HepG2 (cell line): ENCODE measurements around the gene LMOD1. TPM values are rescaled to one million over a fixed set of nuclear protein-coding genes. Genes with fewer than 3 reads are reported as not detected.

Experiments
- ATAC-seq: fragments of 200-7000 bp; cut with Tn5 transposase; 3 replicates; pipeline ENCODE4 v1.9.1; 2020; ENCODE audit warnings: mild to moderate bottlenecking, moderate library complexity
- BruUV-seq: library from RNA; stranded (reverse); fragments of 400-500 nt; replicated peaks from 2 replicates; lab custom pipeline; 2021; lab: Mats Ljungman, UMichigan
- CTCF ChIA-PET: fragments of 300-600 bp; formaldehyde crosslinking; extraction: SDS; loops from one replicate; lab custom pipeline; 2021; ENCODE audit warnings: low total read pairs, inconsistent platforms, low intra/inter-chr PET ratio; lab: Yijun Ruan, JAX
- POLR2A ChIA-PET: fragments of 350-600 bp; sonication (Branson Sonifier 250); formaldehyde crosslinking; loops from one replicate; lab custom pipeline; 2020; ENCODE audit warnings: antibody characterized with exemption, inconsistent platforms; lab: Yijun Ruan, JAX
- DNase-seq: peaks from one replicate; pipeline ENCODE4 v3.0.0-alpha.2; 2015; ENCODE audit warnings: low spot score
- FAIRE-seq: peaks from 3 replicates; lab custom pipeline; 2011; peaks lifted over from hg19 to GRCh38; lab: Jason Lieb, UNC
- H2AFZ ChIP-seq: one replicate; pipeline ENCODE4 v1.6.1; 2011; ENCODE audit warnings: low read length, inconsistent platforms
- H3K27ac ChIP-seq: fragments of 300-600 bp; 3 replicates; pipeline ENCODE4 v1.8.0; 2011; ENCODE audit warnings: mixed run types, mild to moderate bottlenecking, mixed read lengths, low read length, inconsistent platforms; ENCODE audit not compliant: insufficient read depth; ENCODE audit errors: extremely low read length
- H3K27me3 ChIP-seq, 2 experiments: fragments of 200-600 bp in 1 of 2; 2 replicates in 1 of 2; 3 replicates in 1 of 2; pipeline versions ENCODE4 v1.6.0 to v1.8.0; 2011; ENCODE audit warnings: low read length in 2 of 2, mild to moderate bottlenecking in 2 of 2, moderate library complexity in 2 of 2, inconsistent platforms in 1 of 2; ENCODE audit not compliant: insufficient read depth in 2 of 2, control insufficient read depth in 1 of 2
- H3K36me3 ChIP-seq, 2 experiments: fragments of 200-600 bp in 1 of 2; replicated peaks in 1 of 2; 2 replicates in 1 of 2; 3 replicates in 1 of 2; pipeline versions ENCODE4 v1.5.1 to v1.8.0; 2011; ENCODE audit warnings: low read length in 2 of 2, inconsistent platforms in 1 of 2; ENCODE audit not compliant: insufficient read depth in 2 of 2, control insufficient read depth in 1 of 2
- H3K4me1 ChIP-seq: 2 replicates; pipeline ENCODE4 v1.5.1; 2012; ENCODE audit warnings: low read length, inconsistent platforms; ENCODE audit not compliant: insufficient read depth
- H3K4me2 ChIP-seq: 2 replicates; pipeline ENCODE4 v1.6.0; 2011; ENCODE audit warnings: low read depth, low read length, inconsistent platforms
- H3K4me3 ChIP-seq, 3 experiments: fragments of 200-600 bp in 1 of 3; sonication (generic), shearing (Covaris generic) in 1 of 3; replicated peaks in 1 of 3; 2 replicates each; pipeline ENCODE4 v1.5.1; 2011 to 2016; ENCODE audit warnings: low read length in 3 of 3, inconsistent platforms in 2 of 3, low read depth in 2 of 3, mild to moderate bottlenecking in 2 of 3, control low read depth in 1 of 3, mixed read lengths in 1 of 3; ENCODE audit not compliant: insufficient read depth in 1 of 3
- H3K79me2 ChIP-seq: one replicate; pipeline ENCODE4 v1.6.1; 2011; ENCODE audit warnings: low read length, inconsistent platforms; ENCODE audit not compliant: insufficient read depth
- H3K9ac ChIP-seq: 2 replicates; pipeline ENCODE4 v1.6.0; 2011; ENCODE audit warnings: mild to moderate bottlenecking, low read depth, low read length, inconsistent platforms; ENCODE audit not compliant: insufficient read depth
- H3K9me3 ChIP-seq: 2 replicates; pipeline ENCODE4 v1.5.1; 2012; ENCODE audit warnings: mild to moderate bottlenecking, low read length
- H4K20me1 ChIP-seq: 2 replicates; pipeline ENCODE4 v1.6.0; 2011; ENCODE audit warnings: inconsistent platforms, mild to moderate bottlenecking, low read length, moderate library complexity; ENCODE audit not compliant: insufficient read depth
- ARID5B ChIP-seq: IDR thresholded peaks from 2 replicates; pipeline ENCODE4 v1.4.0; 2020; ENCODE audit warnings: mild to moderate bottlenecking, missing genetic modification reagents
- ASH2L ChIP-seq: fragments of 300-600, 200-600 bp; sonication (generic); IDR thresholded peaks from 2 replicates; pipeline ENCODE4 v1.7.0; 2017; ENCODE audit warnings: low read depth, mild to moderate bottlenecking, moderate library complexity, mixed read lengths, low read length; ENCODE audit not compliant: insufficient read length
- HINFP ChIP-seq: sonication (generic); formaldehyde crosslinking; IDR thresholded peaks from 2 replicates; pipeline ENCODE4 v1.4.0; 2020; ENCODE audit warnings: low read depth, mild to moderate bottlenecking, missing genetic modification reagents
- KLF11 ChIP-seq: IDR thresholded peaks from 2 replicates; pipeline ENCODE4 v1.6.1; 2016; ENCODE audit warnings: missing compliant biosample characterization
- KLF6 ChIP-seq: IDR thresholded peaks from 2 replicates; pipeline ENCODE4 v1.8.0; 2016; ENCODE audit warnings: missing biosample characterization, missing genetic modification reagents
- MBD4 ChIP-seq: IDR thresholded peaks from 2 replicates; pipeline ENCODE4 v1.6.1; 2012; ENCODE audit warnings: low read length, inconsistent platforms, borderline replicate concordance
- NFKB2 ChIP-seq: sonication (generic); formaldehyde crosslinking; IDR thresholded peaks from 2 replicates; pipeline ENCODE4 v1.4.0; 2020; ENCODE audit warnings: missing genetic modification reagents, borderline replicate concordance
- PAX8 ChIP-seq: sonication (generic); formaldehyde crosslinking; IDR thresholded peaks from 2 replicates; pipeline ENCODE4 v1.8.0; 2022; ENCODE audit warnings: mild to moderate bottlenecking, missing genetic modification reagents, borderline replicate concordance
- SP140L ChIP-seq: sonication (generic); formaldehyde crosslinking; IDR thresholded peaks from 2 replicates; pipeline ENCODE4 v1.4.0; 2020; ENCODE audit warnings: missing genetic modification reagents, borderline replicate concordance
- ZFP36 ChIP-seq: fragments of 150-350 bp; IDR thresholded peaks from 2 replicates; pipeline ENCODE4 v1.6.1; 2018; ENCODE audit warnings: borderline replicate concordance, low read length, low read depth; ENCODE audit not compliant: partially characterized antibody
- ZFP37 ChIP-seq: sonication (generic); formaldehyde crosslinking; IDR thresholded peaks from 2 replicates; pipeline ENCODE4 v1.4.0; 2020; ENCODE audit warnings: missing genetic modification reagents, borderline replicate concordance
- ZNF331 ChIP-seq: sonication (generic); formaldehyde crosslinking; IDR thresholded peaks from 2 replicates; pipeline ENCODE4 v1.4.0; 2020; ENCODE audit warnings: missing genetic modification reagents
- ZNF747 ChIP-seq: sonication (generic); formaldehyde crosslinking; IDR thresholded peaks from 2 replicates; pipeline ENCODE4 v1.8.1; 2023; ENCODE audit warnings: missing genetic modification reagents, mild to moderate bottlenecking, borderline replicate concordance
- ZNF850 ChIP-seq: sonication (generic); formaldehyde crosslinking; conservative IDR thresholded peaks from 2 replicates; pipeline ENCODE4 v1.9.0; 2021; ENCODE audit warnings: mild to moderate bottlenecking, missing genetic modification reagents
- WGBS: methylation state at CpG from one replicate; pipeline ENCODE4 v1.1.6; 2017; ENCODE audit warnings: low lambda C conversion rate; 5-methylcytosine and 5-hydroxymethylcytosine counted together
- in situ Hi-C: cut with HindIII; loops from 2 replicates; pipeline ENCODE4 v1.10.0; 2017; ENCODE audit warnings: low pct_unique_long_range_greater_than_20kb; ENCODE audit not compliant: extremely low pct_ligation_motif_present
- intact Hi-C: fragments of 100-400 bp; cut with micrococcal nuclease; formaldehyde crosslinking; loops from one replicate; pipeline ENCODE4 v1.10.0; 2022; ENCODE audit not compliant: unreplicated experiment
- polyA plus RNA-seq, 8 experiments: library from polyadenylated mRNA; depleted of rRNA in 3 of 8; stranded (reverse) in 7 of 8; unstranded in 1 of 8; fragments of >200 nt; fragmentation: Illumina TruSeq in 4 of 8; extraction: Trizol in 4 of 8; gene quantifications; 2 replicates each; pipeline versions ENCODE4 v1.2.1 to v1.2.3, GENCODE V29; 2011 to 2016; ENCODE audit warnings: low read depth in 4 of 8, missing spikeins in 1 of 8, mixed read lengths in 1 of 8; ENCODE audit not compliant: insufficient read depth in 1 of 8
- total RNA-seq, 5 experiments: library from RNA; depleted of rRNA; stranded (reverse); fragments of >200 nt; fragmentation: Illumina TruSeq; extraction: Trizol; gene quantifications; 2 replicates each; pipeline ENCODE4 v1.2.3, GENCODE V29; 2016; ENCODE audit warnings: low read depth in 1 of 5
- TF ChIP-seq, protein P1 (sequence below): sonication (generic); formaldehyde crosslinking; IDR thresholded peaks from 2 replicates; pipeline ENCODE4 v1.4.0; 2020; ENCODE audit warnings: missing genetic modification reagents, mild to moderate bottlenecking, borderline replicate concordance

Gene LMOD1
- total and polyA plus RNA-seq, 2 of the 13 experiments (the other 11 are each of a cell fraction or from before 2014, with no cell fraction given): not detected

DNA sequence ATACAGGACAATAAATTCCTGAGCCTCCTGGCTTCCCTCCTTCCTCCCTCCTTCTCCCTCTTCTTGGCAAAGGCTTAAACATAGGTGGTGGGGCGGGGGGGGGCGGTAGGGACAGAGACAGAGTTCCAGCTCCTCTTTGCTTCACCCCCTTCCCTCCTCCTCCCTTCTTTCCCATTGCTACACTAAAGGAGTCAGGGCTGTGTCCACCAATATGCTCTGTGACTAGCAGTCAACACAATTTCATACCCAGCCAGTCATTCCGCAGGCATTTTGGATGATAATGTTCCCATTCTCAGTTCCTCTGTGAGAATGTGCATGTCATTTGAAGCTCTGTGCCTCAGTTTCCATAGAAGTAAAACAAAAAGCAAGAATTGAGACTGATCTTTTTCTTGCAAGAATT, 1.7 kb downstream of the LMOD1 start (continued):
- TF ChIP-seq HINFP (CRISPR knock-in tag) (no peak), ASH2L (no peak), MBD4 (no peak), ZNF850 (no peak), KLF11 (CRISPR knock-in tag) (no peak), PAX8 (CRISPR knock-in tag) (no peak)
- TF ChIP-seq, protein P1, sequence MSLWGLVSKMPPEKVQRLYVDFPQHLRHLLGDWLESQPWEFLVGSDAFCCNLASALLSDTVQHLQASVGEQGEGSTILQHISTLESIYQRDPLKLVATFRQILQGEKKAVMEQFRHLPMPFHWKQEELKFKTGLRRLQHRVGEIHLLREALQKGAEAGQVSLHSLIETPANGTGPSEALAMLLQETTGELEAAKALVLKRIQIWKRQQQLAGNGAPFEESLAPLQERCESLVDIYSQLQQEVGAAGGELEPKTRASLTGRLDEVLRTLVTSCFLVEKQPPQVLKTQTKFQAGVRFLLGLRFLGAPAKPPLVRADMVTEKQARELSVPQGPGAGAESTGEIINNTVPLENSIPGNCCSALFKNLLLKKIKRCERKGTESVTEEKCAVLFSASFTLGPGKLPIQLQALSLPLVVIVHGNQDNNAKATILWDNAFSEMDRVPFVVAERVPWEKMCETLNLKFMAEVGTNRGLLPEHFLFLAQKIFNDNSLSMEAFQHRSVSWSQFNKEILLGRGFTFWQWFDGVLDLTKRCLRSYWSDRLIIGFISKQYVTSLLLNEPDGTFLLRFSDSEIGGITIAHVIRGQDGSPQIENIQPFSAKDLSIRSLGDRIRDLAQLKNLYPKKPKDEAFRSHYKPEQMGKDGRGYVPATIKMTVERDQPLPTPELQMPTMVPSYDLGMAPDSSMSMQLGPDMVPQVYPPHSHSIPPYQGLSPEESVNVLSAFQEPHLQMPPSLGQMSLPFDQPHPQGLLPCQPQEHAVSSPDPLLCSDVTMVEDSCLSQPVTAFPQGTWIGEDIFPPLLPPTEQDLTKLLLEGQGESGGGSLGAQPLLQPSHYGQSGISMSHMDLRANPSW (CRISPR knock-in tag): no peak

GRCh38 chr1:201944002-201944401, 2.3 kb downstream of the LMOD1 start:
- Histone ChIP-seq H3K27me3 (peaks cover 0 to 38% of the 10 kb centered on the region in 2 experiments; a peak in 3 of 5 replicates), H3K9me3 (no peaks in the 10 kb centered on the region), H3K36me3 (no peaks in the 10 kb centered on the region), H4K20me1 (no peaks in the 10 kb centered on the region), H3K9ac (no peak overlapping the region), H3K4me2 (no peak overlapping the region), H3K27ac (no peak overlapping the region), H3K4me1 (peaks cover 29% of the 10 kb centered on the region), H3K4me3 (no peak overlapping the region), H2AFZ (no peak overlapping the region), H3K79me2 (no peaks in the 10 kb centered on the region)
- FAIRE-seq (no peak), ATAC-seq (no peak), DNase-seq (no peak)
- WGBS: 47% methylated on average over 6 of the region's 6 CpGs
- POLR2A ChIA-PET: no interaction called here
- no TSS peak for BruUV-seq
- intact Hi-C loops (no loop called here), in situ Hi-C loops (no loop called here)
- CTCF ChIA-PET: no interaction called here
- TF ChIP-seq ZFP36: no peak
- no peak for TF ChIP-seq ARID5B (CRISPR knock-in tag)
- TF ChIP-seq ZFP37 (CRISPR knock-in tag): no peak
- no peak for TF ChIP-seq NFKB2
- no peak for TF ChIP-seq ZNF747 (CRISPR knock-in tag)
- TF ChIP-seq ZNF331 (CRISPR knock-in tag): no peak
- no peak for TF ChIP-seq KLF6 (CRISPR knock-in tag)
- TF ChIP-seq SP140L (CRISPR knock-in tag): no peak
